ENCODE data around the gene PDAP1. TPM values are rescaled to one million over a fixed set of nuclear protein-coding genes. Genes with fewer than 3 reads are reported as not detected.

PDAP1 gene
- total and polyA plus RNA-seq, 2 of the 4 experiments (the other 2 are of a cell fraction) = 40.3 to 193 TPM

GRCh38 chr7:99422186-99422585 is 13.8 kb upstream of the PDAP1 start:
- no TSS peak for BruUV-seq (replicated peaks)
- intact Hi-C loops (cut with micrococcal nuclease) (no loop called here), in situ Hi-C loops (cut with MboI; ENCODE audit: low sequenced_read_pairs) (no loop called here), dilution Hi-C loops (cut with HindIII; ENCODE audit: low sequenced_read_pairs, unreplicated experiment) (no loop called here)
- no peak overlapping the region for H3K4me3 ChIP-seq (ENCODE audit: insufficient read depth, low read depth, low read length)
- DNase-seq = no peak
- no peak overlapping the region for H3K23ac ChIP-seq (ENCODE audit: low read depth, low read length)
- no peak overlapping the region for H3K18ac ChIP-seq (ENCODE audit: low read depth, low read length)
- POLR2A ChIA-PET (ENCODE audit: unreplicated experiment) = no interaction called here
- H2BK15ac ChIP-seq (ENCODE audit: low read depth, low read length) = no peak overlapping the region
- H2AK5ac ChIP-seq (ENCODE audit: low read depth, low read length) = no peak overlapping the region
- H2BK20ac ChIP-seq (ENCODE audit: low read depth, low read length) = no peak overlapping the region
- H3K14ac ChIP-seq (replicated peaks; ENCODE audit: low read depth, low read length) = no peak overlapping the region
- no peak overlapping the region for H4K5ac ChIP-seq (ENCODE audit: low read depth, low read length)
- H3K4me2 ChIP-seq (ENCODE audit: low read depth, low read length) = no peak overlapping the region
- no peaks in the 10 kb centered on the region for H3K9me1 ChIP-seq (ENCODE audit: insufficient read depth, low read length)
- H3K4me1 ChIP-seq (ENCODE audit: control insufficient read depth, insufficient read depth, low read length) = no peaks in the 10 kb centered on the region
- no peak overlapping the region for H3K27ac ChIP-seq (ENCODE audit: insufficient read depth, low read length)
- H3K79me1 ChIP-seq (ENCODE audit: low read depth in 1 of 2, low read length in 2 of 2) = peaks cover 0 to 13% of the 10 kb centered on the region in 2 experiments
- peaks cover 63% of the 10 kb centered on the region for H3K36me3 ChIP-seq (ENCODE audit: control insufficient read depth, insufficient read depth, low read length)
- TF ChIP-seq RAD21 (IDR thresholded peaks at IDR 0.05; ENCODE audit: low read length) = no peak
- TF ChIP-seq MAZ (IDR thresholded peaks at IDR 0.05; ENCODE audit: borderline replicate concordance, low read depth, low read length) = no peak
- no peak for TF ChIP-seq MXI1 (IDR thresholded peaks at IDR 0.05; ENCODE audit: borderline replicate concordance, low read depth, low read length)
- no peak for TF ChIP-seq CHD1 (IDR thresholded peaks at IDR 0.05; ENCODE audit: low read depth, low read length)
- TF ChIP-seq CTCF (conservative IDR thresholded peaks at IDR 0.05; ENCODE audit: low read depth, low read length) = no peak
- no peak for TF ChIP-seq RFX5 (IDR thresholded peaks at IDR 0.05; ENCODE audit: low read depth, low read length)
- TF ChIP-seq MAFK (IDR thresholded peaks at IDR 0.05; ENCODE audit: low read depth, low read length) = no peak
- TF ChIP-seq CEBPB (IDR thresholded peaks at IDR 0.05; ENCODE audit: low read depth, low read length) = no peak
- TF ChIP-seq, protein P1, sequence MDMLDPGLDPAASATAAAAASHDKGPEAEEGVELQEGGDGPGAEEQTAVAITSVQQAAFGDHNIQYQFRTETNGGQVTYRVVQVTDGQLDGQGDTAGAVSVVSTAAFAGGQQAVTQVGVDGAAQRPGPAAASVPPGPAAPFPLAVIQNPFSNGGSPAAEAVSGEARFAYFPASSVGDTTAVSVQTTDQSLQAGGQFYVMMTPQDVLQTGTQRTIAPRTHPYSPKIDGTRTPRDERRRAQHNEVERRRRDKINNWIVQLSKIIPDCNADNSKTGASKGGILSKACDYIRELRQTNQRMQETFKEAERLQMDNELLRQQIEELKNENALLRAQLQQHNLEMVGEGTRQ (IDR thresholded peaks at IDR 0.05; ENCODE audit: low read depth, low read length) = no peak
- no peak for TF ChIP-seq SMC3 (IDR thresholded peaks at IDR 0.05; ENCODE audit: low read depth, low read length)
- no peak for TF ChIP-seq POLR2A (IDR thresholded peaks at IDR 0.05; ENCODE audit: low read depth, low read length)
- TF ChIP-seq ELK1 (IDR thresholded peaks at IDR 0.05; ENCODE audit: borderline replicate concordance, low read depth, low read length) = no peak
- TF ChIP-seq BHLHE40 (IDR thresholded peaks at IDR 0.05; ENCODE audit: low read depth, low read length) = no peak
- no peak for TF ChIP-seq FOS (IDR thresholded peaks at IDR 0.05; ENCODE audit: low read depth, low read length)
- TF ChIP-seq RCOR1 (IDR thresholded peaks at IDR 0.05; ENCODE audit: insufficient replicate concordance, low read length) = no peak
- H4K20me1 ChIP-seq (ENCODE audit: insufficient read depth, low read length) = peaks cover 14% of the 10 kb centered on the region
- H3K4ac ChIP-seq (ENCODE audit: low read depth, low read length) = no peak overlapping the region
- H3K27me3 ChIP-seq (ENCODE audit: control insufficient read depth, insufficient read depth, low read length) = no peaks in the 10 kb centered on the region
- H4K91ac ChIP-seq (ENCODE audit: insufficient read depth, low read depth, low read length) = no peak overlapping the region
- no peak overlapping the region for H2AFZ ChIP-seq (replicated peaks; ENCODE audit: low read length, poor library complexity)
- no peak overlapping the region for H2AK9ac ChIP-seq (replicated peaks; ENCODE audit: low read depth, low read length, poor library complexity)
- WGBS, 2 experiments (ENCODE audit: extremely low coverage in 2 of 2, insufficient read length in 1 of 2) = 93% methylated on average over 9 of the region's 11 CpGs; no CpG with 5 or more reads in 1 of the 2 experiments
- no peak overlapping the region for H4K8ac ChIP-seq (ENCODE audit: low read depth in 2 of 2, low read length in 2 of 2)
- H3K9me3 ChIP-seq (ENCODE audit: control insufficient read depth, insufficient read depth, low read length) = no peaks in the 10 kb centered on the region
- no peak for ATAC-seq (ENCODE audit: low read depth)
- H2BK5ac ChIP-seq (ENCODE audit: low read depth, low read length, poor library complexity, severe bottlenecking) = no peak overlapping the region
- H3K9ac ChIP-seq (ENCODE audit: low read depth, low read length) = no peak overlapping the region
- H3K56ac ChIP-seq (ENCODE audit: extremely low read depth, insufficient read depth, low read length) = no peak overlapping the region
- CTCF ChIA-PET = no interaction called here
- H2BK120ac ChIP-seq (ENCODE audit: low read depth, low read length) = no peak overlapping the region

Measured in IMR-90 (cell line).